Measurements from ENCODE around the gene FBXO44.

Gene FBXO44

GRCh38 chr1:11708554-11709350, 54.1 kb downstream of the FBXO44 start:
- no peak for DNase-seq (ENCODE audit: low read depth)

- DNase-seq (ENCODE audit: low read depth): no peak
These were observed 56.8 kb downstream of the FBXO44 start for GRCh38 chr1:11711490-11711889.

DNA sequence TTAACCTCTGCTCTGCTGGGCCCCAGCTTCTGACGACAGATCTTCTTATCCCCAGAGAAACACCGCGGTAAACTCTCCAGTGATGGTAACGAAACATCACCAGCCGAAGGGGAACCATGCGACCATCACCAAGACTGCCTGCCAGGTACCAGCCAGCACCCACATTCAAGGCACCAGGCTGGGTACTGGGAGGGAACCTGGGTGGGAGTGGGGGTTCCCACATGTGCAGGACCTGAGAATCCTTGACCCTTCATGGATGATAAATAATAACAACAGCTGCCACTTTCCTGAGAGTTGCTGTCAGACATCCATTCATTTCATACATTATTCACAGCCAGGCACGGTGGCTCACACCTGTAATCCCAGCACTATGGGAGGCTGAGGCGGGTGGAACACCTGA, 57.6 kb downstream of the FBXO44 start:
- DNase-seq (ENCODE audit: low read depth): no peak
